Esophagus muscularis mucosa (tissue), 3 donors: Measurements from ENCODE around the gene RHBDF2.

Source experiments
- POLR2A ChIP-seq: fragments of 450-650 bp; IDR thresholded peaks from one replicate; pipeline ENCODE4 v1.6.1; 2017; ENCODE audit warnings: antibody characterized with exemption, moderate library complexity, mild to moderate bottlenecking, low read depth
- TF ChIP-seq, protein P1 (sequence below), 3 experiments: fragments of 200-600 bp in 2 of 3; fragments of 450-650 bp in 1 of 3; sonication (generic) in 2 of 3; IDR thresholded peaks; one replicate each; pipeline ENCODE4 v1.5.1; 2017 to 2019; ENCODE audit warnings: antibody characterized with exemption in 3 of 3, mild to moderate bottlenecking in 2 of 3, moderate library complexity in 1 of 3

DNA sequence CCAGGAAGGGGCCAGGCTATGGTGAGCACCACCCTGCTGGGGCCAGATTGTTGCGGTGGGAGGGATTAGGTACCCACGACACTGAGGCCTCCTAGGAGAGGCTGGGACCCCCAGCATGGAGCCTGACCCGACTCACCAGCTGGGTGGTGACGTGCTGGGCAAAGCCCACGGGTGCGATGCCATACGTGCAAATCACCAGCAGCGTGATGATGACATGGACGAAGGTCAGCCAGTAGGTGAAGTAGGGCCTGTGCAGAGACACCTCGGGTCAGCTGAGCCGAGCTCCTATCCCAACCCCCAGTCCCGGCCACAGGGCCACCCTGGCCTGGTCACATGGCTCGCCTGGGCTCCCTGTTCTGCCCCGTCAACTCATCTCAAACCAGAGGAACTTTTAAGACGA is 26.3 kb downstream of the RHBDF2 start:
- TF ChIP-seq, protein P1, sequence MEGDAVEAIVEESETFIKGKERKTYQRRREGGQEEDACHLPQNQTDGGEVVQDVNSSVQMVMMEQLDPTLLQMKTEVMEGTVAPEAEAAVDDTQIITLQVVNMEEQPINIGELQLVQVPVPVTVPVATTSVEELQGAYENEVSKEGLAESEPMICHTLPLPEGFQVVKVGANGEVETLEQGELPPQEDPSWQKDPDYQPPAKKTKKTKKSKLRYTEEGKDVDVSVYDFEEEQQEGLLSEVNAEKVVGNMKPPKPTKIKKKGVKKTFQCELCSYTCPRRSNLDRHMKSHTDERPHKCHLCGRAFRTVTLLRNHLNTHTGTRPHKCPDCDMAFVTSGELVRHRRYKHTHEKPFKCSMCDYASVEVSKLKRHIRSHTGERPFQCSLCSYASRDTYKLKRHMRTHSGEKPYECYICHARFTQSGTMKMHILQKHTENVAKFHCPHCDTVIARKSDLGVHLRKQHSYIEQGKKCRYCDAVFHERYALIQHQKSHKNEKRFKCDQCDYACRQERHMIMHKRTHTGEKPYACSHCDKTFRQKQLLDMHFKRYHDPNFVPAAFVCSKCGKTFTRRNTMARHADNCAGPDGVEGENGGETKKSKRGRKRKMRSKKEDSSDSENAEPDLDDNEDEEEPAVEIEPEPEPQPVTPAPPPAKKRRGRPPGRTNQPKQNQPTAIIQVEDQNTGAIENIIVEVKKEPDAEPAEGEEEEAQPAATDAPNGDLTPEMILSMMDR (IDR thresholded peaks at IDR 0.05), result no peak
- TF ChIP-seq POLR2A, result no peak
